LNCaP clone FGC (cell line): ENCODE measurements around the gene SRSF7.
A peak's percentile ranks its signal among the peaks of the same experiment; 100 is the strongest.
"Not testable (repeated sequence)": the region's sequence is repeated elsewhere in the genome, so short reads cannot be mapped to it uniquely, and the experiment has no call there.

Source experiments
- DNase-seq: peaks from one replicate; pipeline ENCODE4 v3.0.0-alpha.2; 2011; ENCODE audit warnings: low read depth
- H3K4me3 ChIP-seq: 2 replicates; pipeline ENCODE4 v1.5.1; 2011; ENCODE audit warnings: mild to moderate bottlenecking, low read depth, low read length, control low read depth
- CTCF ChIP-seq: IDR thresholded peaks from 2 replicates; pipeline ENCODE4 v1.5.1; 2012; ENCODE audit warnings: mild to moderate bottlenecking; ENCODE audit not compliant: control insufficient read depth, insufficient read depth; ENCODE audit errors: extremely low read depth

SRSF7 gene

GRCh38 chr2:38740851-38741731 is 10.1 kb downstream of the SRSF7 start:
- H3K4me3 ChIP-seq = no peak overlapping the region
- DNase-seq = no peak
- 0 out of 2 replicates have a peak, but pooled peaks have one; percentile 3 for TF ChIP-seq CTCF

- DNase-seq = no peak
- H3K4me3 ChIP-seq = no peak overlapping the region
- TF ChIP-seq CTCF = no peak
Measured at GRCh38 chr2:38739524-38739923, 11.6 kb downstream of the SRSF7 start.

- no peak for TF ChIP-seq CTCF
- no peak overlapping the region for H3K4me3 ChIP-seq
- DNase-seq = no peak
Measured at GRCh38 chr2:38737925-38738324, 13.2 kb downstream of the SRSF7 start.

GRCh38 chr2:38737000-38737698 is 14.0 kb downstream of the SRSF7 start:
- H3K4me3 ChIP-seq, DNase-seq: not testable (repeated sequence)

GRCh38 chr2:38735999-38736320 is 15.2 kb downstream of the SRSF7 start:
- no peak for DNase-seq
- TF ChIP-seq CTCF = no peak

GRCh38 chr2:38734299-38735058 is 16.7 kb downstream of the SRSF7 start:
- no peak for TF ChIP-seq CTCF
- no peak overlapping the region for H3K4me3 ChIP-seq
- no peak for DNase-seq

More at GRCh38 chr2:38735999-38736320, 15.2 kb downstream of the SRSF7 start:
- no peak overlapping the region for H3K4me3 ChIP-seq
